Activated T-cell treated with anti-CD3 and anti-CD28 coated beads for 1 hour (primary cell): ENCODE measurements around the gene HOATZ.

ENCODE experiments used
- DNase-seq: peaks from one replicate; pipeline ENCODE4 v3.0.0-alpha.2; 2020; ENCODE audit warnings: low read depth

Gene HOATZ

GRCh38 chr11:111549196-111549868 is 34.8 kb downstream of the HOATZ start:
- DNase-seq = no peak

GRCh38 chr11:111549869-111550203 is 35.3 kb downstream of the HOATZ start:
- DNase-seq = no peak

- no peak for DNase-seq
Observed at GRCh38 chr11:111550258-111550657, 35.7 kb downstream of the HOATZ start.

GRCh38 chr11:111554532-111554931 is 40.0 kb downstream of the HOATZ start:
- no peak for DNase-seq

- no peak for DNase-seq
Observed at GRCh38 chr11:111555255-111555654, 40.7 kb downstream of the HOATZ start.

- no peak for DNase-seq
Observed at GRCh38 chr11:111557425-111558111, 43.0 kb downstream of the HOATZ start.

GRCh38 chr11:111559800-111560464 is 45.4 kb downstream of the HOATZ start:
- no peak for DNase-seq

GRCh38 chr11:111560800-111561199 is 46.2 kb downstream of the HOATZ start:
- no peak for DNase-seq

- no peak for DNase-seq
Observed at GRCh38 chr11:111561306-111561705, 46.7 kb downstream of the HOATZ start.

- no peak for DNase-seq
Observed at GRCh38 chr11:111561791-111562325, 47.3 kb downstream of the HOATZ start.

- DNase-seq = no peak
Observed at GRCh38 chr11:111562692-111563389, 48.3 kb downstream of the HOATZ start.

- peak; percentile 41 for DNase-seq
Observed at GRCh38 chr11:111565114-111565720, 50.6 kb downstream of the HOATZ start.

- no peak for DNase-seq
Observed at GRCh38 chr11:111566324-111566723, 51.7 kb downstream of the HOATZ start.

GRCh38 chr11:111569476-111569875 is 54.9 kb downstream of the HOATZ start:
- no peak for DNase-seq

- DNase-seq = no peak
Observed at GRCh38 chr11:111570796-111571195, 56.2 kb downstream of the HOATZ start.

GRCh38 chr11:111571829-111572501 is 57.4 kb downstream of the HOATZ start:
- no peak for DNase-seq

- no peak for DNase-seq
Observed at GRCh38 chr11:111572581-111572980, 58.0 kb downstream of the HOATZ start.

GRCh38 chr11:111573821-111574249 is 59.3 kb downstream of the HOATZ start:
- no peak for DNase-seq

GRCh38 chr11:111574373-111575225 is 60.0 kb downstream of the HOATZ start:
- no peak for DNase-seq

GRCh38 chr11:111575740-111576139 is 61.2 kb downstream of the HOATZ start:
- DNase-seq = no peak
